HepG2 (cell line): ENCODE results near the gene METTL16.

ENCODE experiments used
- EZH2 ChIP-seq: conservative IDR thresholded peaks from 2 replicates; pipeline ENCODE4 v1.6.1; 2012; ENCODE audit warnings: mild to moderate bottlenecking, low read depth, low read length, moderate library complexity
- NFE2L1 ChIP-seq: sonication (generic); formaldehyde crosslinking; IDR thresholded peaks from 2 replicates; pipeline ENCODE4 v1.4.0; 2020; ENCODE audit warnings: missing genetic modification reagents, mild to moderate bottlenecking, borderline replicate concordance
- SP1 ChIP-seq, 2 experiments: fragments of 450-650 bp in 1 of 2; sonication (generic) in 1 of 2; formaldehyde crosslinking in 1 of 2; IDR thresholded peaks; 2 replicates each; pipeline versions ENCODE4 v1.4.0 to v1.6.1; 2016 to 2020; ENCODE audit warnings: missing genetic modification reagents in 1 of 2
- YY1 ChIP-seq: IDR thresholded peaks from 2 replicates; pipeline ENCODE4 v1.6.1; 2011; ENCODE audit warnings: low read length, low read depth, moderate library complexity, mild to moderate bottlenecking; ENCODE audit not compliant: insufficient read depth, insufficient replicate concordance
- ZNF274 ChIP-seq: sonication (generic); formaldehyde crosslinking; IDR thresholded peaks from 2 replicates; pipeline ENCODE4 v1.5.1; 2020; ENCODE audit warnings: mild to moderate bottlenecking, missing genetic modification reagents
- ZNF430 ChIP-seq: sonication (generic); formaldehyde crosslinking; IDR thresholded peaks from 2 replicates; pipeline ENCODE4 v1.9.0; 2021; ENCODE audit warnings: mild to moderate bottlenecking, missing genetic modification reagents
- ZNF547 ChIP-seq: sonication (generic); formaldehyde crosslinking; IDR thresholded peaks from 2 replicates; pipeline ENCODE4 v1.5.1; 2020; ENCODE audit warnings: mild to moderate bottlenecking, missing genetic modification reagents
- TF ChIP-seq, protein P1 (sequence below): sonication (generic); formaldehyde crosslinking; IDR thresholded peaks from 2 replicates; pipeline ENCODE4 v1.5.0; 2020; ENCODE audit warnings: mild to moderate bottlenecking, missing genetic modification reagents, moderate library complexity

DNA sequence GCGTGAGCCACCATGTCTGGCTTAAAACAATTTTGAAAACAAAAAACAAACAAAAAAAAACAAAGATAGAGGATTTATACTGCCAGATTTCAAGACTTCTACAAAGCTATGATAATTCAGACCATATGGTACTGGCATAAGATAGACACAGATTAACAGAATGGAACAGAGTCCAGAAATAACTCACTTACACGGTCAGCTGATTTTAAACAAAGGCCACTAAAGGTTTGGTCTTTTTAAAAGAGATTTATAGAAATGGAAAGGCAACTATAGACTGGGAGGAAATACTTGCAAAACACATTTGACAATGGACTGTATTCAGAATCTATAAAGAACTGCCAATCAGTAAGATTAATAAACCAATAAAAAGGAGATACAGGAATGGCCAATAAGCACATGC is 62.2 kb downstream of the METTL16 start:
- TF ChIP-seq YY1 (no peak), SP1 (IDR thresholded peaks at IDR 0.05) (no peak), SP1 (CRISPR knock-in tag; IDR thresholded peaks at IDR 0.05) (no peak), ZNF547 (CRISPR knock-in tag) (no peak), ZNF430 (CRISPR knock-in tag) (no peak), EZH2 (no peak), NFE2L1 (CRISPR knock-in tag) (no peak), ZNF274 (CRISPR knock-in tag) (no peak)
- TF ChIP-seq, protein P1, sequence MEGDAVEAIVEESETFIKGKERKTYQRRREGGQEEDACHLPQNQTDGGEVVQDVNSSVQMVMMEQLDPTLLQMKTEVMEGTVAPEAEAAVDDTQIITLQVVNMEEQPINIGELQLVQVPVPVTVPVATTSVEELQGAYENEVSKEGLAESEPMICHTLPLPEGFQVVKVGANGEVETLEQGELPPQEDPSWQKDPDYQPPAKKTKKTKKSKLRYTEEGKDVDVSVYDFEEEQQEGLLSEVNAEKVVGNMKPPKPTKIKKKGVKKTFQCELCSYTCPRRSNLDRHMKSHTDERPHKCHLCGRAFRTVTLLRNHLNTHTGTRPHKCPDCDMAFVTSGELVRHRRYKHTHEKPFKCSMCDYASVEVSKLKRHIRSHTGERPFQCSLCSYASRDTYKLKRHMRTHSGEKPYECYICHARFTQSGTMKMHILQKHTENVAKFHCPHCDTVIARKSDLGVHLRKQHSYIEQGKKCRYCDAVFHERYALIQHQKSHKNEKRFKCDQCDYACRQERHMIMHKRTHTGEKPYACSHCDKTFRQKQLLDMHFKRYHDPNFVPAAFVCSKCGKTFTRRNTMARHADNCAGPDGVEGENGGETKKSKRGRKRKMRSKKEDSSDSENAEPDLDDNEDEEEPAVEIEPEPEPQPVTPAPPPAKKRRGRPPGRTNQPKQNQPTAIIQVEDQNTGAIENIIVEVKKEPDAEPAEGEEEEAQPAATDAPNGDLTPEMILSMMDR = no peak
